ENCODE data around the gene TRIM49D1.
"Not testable (repeated sequence)": the region's sequence is repeated elsewhere in the genome, so short reads cannot be mapped to it uniquely, and the experiment has no call there.

Gene TRIM49D1

GRCh38 chr11:89922195-89922660 is at the start of gene TRIM49D1:
TRIM49D1 (minus strand) TSS chr11:89922245; CDS start chr11:89917710, 4,535 bp downstream.
- DNase-seq, result no peak

- not testable (repeated sequence) for DNase-seq
These were observed 43.7 kb upstream of the TRIM49D1 start, which contains the start of gene TRIM64 for GRCh38 chr11:89965737-89966136. TRIM64 (plus strand) TSS chr11:89966037; CDS start chr11:89968504, 2,467 bp downstream.

- DNase-seq, result not testable (repeated sequence)
These were observed 38.8 kb upstream of the TRIM49D1 start for GRCh38 chr11:89960833-89961232.

- DNase-seq, result not testable (repeated sequence)
These were observed 1.7 kb upstream of the TRIM49D1 start, which contains the start of gene TRIM49D2 for GRCh38 chr11:89923764-89924163. TRIM49D2 (plus strand) TSS chr11:89924064; CDS start chr11:89926762, 2,698 bp downstream.

GRCh38 chr11:89900809-89901208 is 21.2 kb downstream of the TRIM49D1 start:
- not testable (repeated sequence) for DNase-seq

GRCh38 chr11:89893245-89893644 is 28.8 kb downstream of the TRIM49D1 start:
- not testable (repeated sequence) for DNase-seq

GRCh38 chr11:89877511-89877910 is 44.5 kb downstream of the TRIM49D1 start:
- DNase-seq, result not testable (repeated sequence)

GRCh38 chr11:89872588-89872987 is 49.5 kb downstream of the TRIM49D1 start:
- DNase-seq, result not testable (repeated sequence)

GRCh38 chr11:89865223-89865622 is 56.8 kb downstream of the TRIM49D1 start:
- DNase-seq, result not testable (repeated sequence)

- not testable (repeated sequence) for DNase-seq
These were observed 57.9 kb downstream of the TRIM49D1 start for GRCh38 chr11:89863906-89864704.
